HCT116 (cell line): ENCODE data around the gene SECISBP2L. TPM values are rescaled to one million over a fixed set of nuclear protein-coding genes. Genes with fewer than 3 reads are reported as not detected.

Experiments
- ATAC-seq: fragments of 200-7000 bp; cut with Tn5 transposase; 2 replicates; pipeline ENCODE4 v1.9.1; 2020; ENCODE audit warnings: mild to moderate bottlenecking, moderate library complexity
- BruUV-seq: library from RNA; stranded (reverse); fragments of 400-500 nt; replicated peaks from 2 replicates; lab custom pipeline; 2021; lab: Mats Ljungman, UMichigan
- CTCF ChIA-PET: fragments of 300-600 bp; sonication (Branson Sonifier 250); formaldehyde crosslinking; loops from one replicate; lab custom pipeline; 2021; ENCODE audit warnings: antibody characterized with exemption; lab: Charles Lee
- POLR2A ChIA-PET: fragments of 300-600, 350-600 bp; sonication (Branson Sonifier 250); formaldehyde crosslinking; loops from one replicate; lab custom pipeline; 2021; ENCODE audit warnings: antibody characterized with exemption; lab: Charles Lee
- RAD21 ChIA-PET, 2 experiments: fragments of 300-600 bp; sonication (Branson Sonifier 250); formaldehyde crosslinking; loops; one replicate each; lab custom pipeline; 2023; ENCODE audit warnings: low total read pairs in 2 of 2; ENCODE audit not compliant: uncharacterized antibody in 2 of 2, unreplicated experiment in 2 of 2, low non-redundant PET in 1 of 2; lab: Charles Lee
- DNase-seq: peaks from one replicate; pipeline ENCODE4 v3.0.0-alpha.2; 2010; ENCODE audit warnings: low read depth, low spot score
- H2AFZ ChIP-seq: fragments of 200-600 bp; shearing (Covaris generic), sonication (generic); 2 replicates; pipeline ENCODE4 v1.6.1; 2017; ENCODE audit warnings: low read depth, mixed run types, mixed read lengths, antibody characterized with exemption, low read length; ENCODE audit not compliant: poor library complexity, severe bottlenecking
- H3K27ac ChIP-seq: 2 replicates; pipeline ENCODE4 v1.5.1; 2012; ENCODE audit warnings: low read depth, low read length
- H3K27me3 ChIP-seq: fragments of 200-600 bp; sonication (generic); 2 replicates; pipeline ENCODE4 v1.6.1; 2016; ENCODE audit warnings: mixed run types, low read length, mixed read lengths; ENCODE audit not compliant: insufficient read depth
- H3K36me3 ChIP-seq, 2 experiments: fragments of 200-500 bp in 1 of 2; fragments of 200-600 bp in 1 of 2; sonication (Bioruptor generic) in 1 of 2; sonication (generic) in 1 of 2; 2 replicates each; pipeline versions ENCODE4 v1.5.1 to v1.6.1; 2014 to 2016; ENCODE audit warnings: low read length in 2 of 2, inconsistent platforms in 1 of 2, mixed read lengths in 1 of 2, mixed run types in 1 of 2; ENCODE audit not compliant: insufficient read depth in 2 of 2, control insufficient read depth in 1 of 2
- H3K4me1 ChIP-seq, 2 experiments: fragments of 200-600 bp in 1 of 2; sonication (generic) in 1 of 2; 2 replicates each; pipeline versions ENCODE4 v1.5.1 to v1.6.1; 2012 to 2017; ENCODE audit warnings: low read length in 2 of 2, inconsistent platforms in 1 of 2, mild to moderate bottlenecking in 1 of 2, mixed read lengths in 1 of 2, mixed run types in 1 of 2, moderate library complexity in 1 of 2; ENCODE audit not compliant: insufficient read depth in 2 of 2, control insufficient read depth in 1 of 2
- H3K4me2 ChIP-seq: fragments of 200-600 bp; sonication (generic); 2 replicates; pipeline ENCODE4 v1.6.1; 2017; ENCODE audit warnings: mixed run types, low read length, mixed read lengths
- H3K4me3 ChIP-seq, 2 experiments: fragments of 200-600 bp in 1 of 2; sonication (generic) in 1 of 2; replicated peaks in 1 of 2; 2 replicates each; pipeline ENCODE4 v1.5.1; 2011 to 2016; ENCODE audit warnings: low read length in 2 of 2, control low read depth in 1 of 2, low read depth in 1 of 2, mild to moderate bottlenecking in 1 of 2, mixed read lengths in 1 of 2, mixed run types in 1 of 2
- H3K79me2 ChIP-seq: fragments of 200-600 bp; sonication (generic); 2 replicates; pipeline ENCODE4 v1.6.1; 2017; ENCODE audit warnings: mild to moderate bottlenecking, mixed run types, low read length, moderate library complexity, mixed read lengths; ENCODE audit not compliant: insufficient read depth
- H3K9ac ChIP-seq: fragments of 200-600 bp; sonication (generic); 2 replicates; pipeline ENCODE4 v1.6.1; 2016; ENCODE audit warnings: low read length, mixed read lengths
- H3K9me2 ChIP-seq: fragments of 200-600 bp; sonication (generic), shearing (Covaris generic); 2 replicates; pipeline ENCODE4 v1.6.1; 2017; ENCODE audit warnings: mixed run types, mild to moderate bottlenecking, moderate library complexity; ENCODE audit not compliant: insufficient read depth
- H3K9me3 ChIP-seq, 2 experiments: fragments of 200-500 bp in 1 of 2; fragments of 200-600 bp in 1 of 2; sonication (Bioruptor generic) in 1 of 2; sonication (generic) in 1 of 2; 2 replicates each; pipeline ENCODE4 v1.6.1; 2014 to 2017; ENCODE audit warnings: low read length in 2 of 2, mixed read lengths in 2 of 2, inconsistent platforms in 1 of 2, low read depth in 1 of 2, mild to moderate bottlenecking in 1 of 2, mixed run types in 1 of 2, moderate library complexity in 1 of 2; ENCODE audit not compliant: control insufficient read depth in 1 of 2, insufficient read depth in 1 of 2
- H4K20me1 ChIP-seq: fragments of 200-600 bp; sonication (generic), shearing (Covaris generic); 2 replicates; pipeline ENCODE4 v1.6.1; 2017; ENCODE audit warnings: mixed run types, mild to moderate bottlenecking, moderate library complexity; ENCODE audit not compliant: insufficient read depth
- ATF3 ChIP-seq: IDR thresholded peaks from 2 replicates; pipeline ENCODE4 v1.6.1; 2012
- CBX3 ChIP-seq: IDR thresholded peaks from 2 replicates; pipeline ENCODE4 v1.6.1; 2012; ENCODE audit warnings: low read depth
- CEBPB ChIP-seq: IDR thresholded peaks from 2 replicates; pipeline ENCODE4 v1.6.1; 2012; ENCODE audit warnings: low read depth
- ELF1 ChIP-seq: IDR thresholded peaks from 2 replicates; pipeline ENCODE4 v1.6.1; 2012; ENCODE audit warnings: low read depth, borderline replicate concordance
- EZH2 ChIP-seq: fragments of 200-600 bp; sonication (generic); IDR thresholded peaks from 2 replicates; pipeline ENCODE4 v1.6.1; 2017; ENCODE audit warnings: antibody characterized with exemption, mixed run types
- EZH2phosphoT487 ChIP-seq: fragments of 200-600 bp; IDR thresholded peaks from 2 replicates; pipeline ENCODE4 v1.6.1; 2018; ENCODE audit warnings: antibody characterized with exemption, borderline replicate concordance
- FOSL1 ChIP-seq: IDR thresholded peaks from 2 replicates; pipeline ENCODE4 v1.6.1; 2012; ENCODE audit warnings: low read depth
- RAD21 ChIP-seq: IDR thresholded peaks from 2 replicates; pipeline ENCODE4 v1.6.1; 2012; ENCODE audit warnings: low read depth, mild to moderate bottlenecking
- SP1 ChIP-seq: IDR thresholded peaks from 2 replicates; pipeline ENCODE4 v1.6.1; 2012; ENCODE audit warnings: low read depth
- SRF ChIP-seq: IDR thresholded peaks from 2 replicates; pipeline ENCODE4 v1.6.1; 2012; ENCODE audit warnings: low read depth
- YY1 ChIP-seq: IDR thresholded peaks from 2 replicates; pipeline ENCODE4 v1.6.1; 2011; ENCODE audit warnings: low read length, low read depth, moderate library complexity, mild to moderate bottlenecking; ENCODE audit not compliant: insufficient replicate concordance; ENCODE audit errors: extremely low read depth
- ZBTB33 ChIP-seq: IDR thresholded peaks from 2 replicates; pipeline ENCODE4 v1.6.1; 2011; ENCODE audit warnings: mild to moderate bottlenecking, low read length, moderate library complexity; ENCODE audit not compliant: insufficient replicate concordance; ENCODE audit errors: extremely low read depth
- ZFX ChIP-seq: fragments of 450-650 bp; IDR thresholded peaks from 2 replicates; pipeline ENCODE4 v1.6.1; 2017
- ZNF274 ChIP-seq: fragments of 200-500 bp; sonication (Bioruptor generic); IDR thresholded peaks from 2 replicates; pipeline ENCODE4 v1.6.1; 2014; ENCODE audit warnings: mild to moderate bottlenecking, low read depth, low read length, inconsistent platforms
- intact Hi-C: fragments of 100-400 bp; cut with micrococcal nuclease; formaldehyde crosslinking; loops from 2 replicates; pipeline ENCODE4 v1.10.0; 2022
- total RNA-seq: library from RNA; stranded (reverse); gene quantifications from one replicate; pipeline ENCODE4 v1.2.1, GENCODE V29; 2021; ENCODE audit not compliant: unreplicated experiment
- TF ChIP-seq, protein P1 (sequence below): IDR thresholded peaks from 2 replicates; pipeline ENCODE4 v1.6.1; 2012

SECISBP2L gene
- total RNA-seq, 1 experiment from 2014 or later = 22.9 TPM

DNA sequence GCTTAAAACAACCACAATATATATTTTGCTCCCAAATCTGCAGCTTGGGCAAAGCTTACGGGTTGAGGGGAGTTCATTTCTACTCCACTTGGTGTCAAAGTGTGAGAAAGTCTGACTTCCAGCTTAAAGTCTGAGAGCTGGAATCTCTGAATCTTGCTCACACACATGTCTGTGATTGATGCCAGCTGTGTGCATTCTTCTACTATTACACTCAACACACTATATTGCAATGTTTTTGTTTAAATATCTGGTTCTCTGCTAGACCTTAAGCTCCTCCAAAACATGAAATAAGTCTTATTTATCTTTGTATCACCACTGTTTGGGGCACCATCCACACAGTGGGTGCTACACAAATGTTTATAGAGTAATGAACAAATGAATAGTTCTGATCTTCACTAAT lies 36.7 kb upstream of the SECISBP2L start:
- Histone ChIP-seq H3K79me2 (no peaks in the 10 kb centered on the region), H3K4me3 (no peak overlapping the region), H3K9me2 (no peaks in the 10 kb centered on the region), H3K4me2 (no peak overlapping the region), H3K27ac (no peak overlapping the region), H3K4me1 (no peaks in the 10 kb centered on the region), H3K27me3 (no peaks in the 10 kb centered on the region), H3K36me3 (no peaks in the 10 kb centered on the region), H3K9me3 (no peaks in the 10 kb centered on the region), H2AFZ (no peak overlapping the region), H4K20me1 (no peaks in the 10 kb centered on the region), H3K9ac (no peak overlapping the region)
- CTCF ChIA-PET = interaction anchor here (0.7 kb wide), 1 partner anchor 222 kb away, joined by 3 read pairs; no protein-coding TSS in a partner anchor
- ATAC-seq (no peak), DNase-seq (no peak)
- BruUV-seq = no TSS peak
- RAD21 ChIA-PET = no interaction called here
- POLR2A ChIA-PET = no interaction called here
- intact Hi-C loops = no loop called here
- TF ChIP-seq ATF3 = no peak
- TF ChIP-seq EZH2phosphoT487 = no peak
- TF ChIP-seq YY1 = no peak
- no peak for TF ChIP-seq CEBPB
- TF ChIP-seq ELF1 = no peak
- TF ChIP-seq, protein P1, sequence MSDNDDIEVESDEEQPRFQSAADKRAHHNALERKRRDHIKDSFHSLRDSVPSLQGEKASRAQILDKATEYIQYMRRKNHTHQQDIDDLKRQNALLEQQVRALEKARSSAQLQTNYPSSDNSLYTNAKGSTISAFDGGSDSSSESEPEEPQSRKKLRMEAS = no peak
- no peak for TF ChIP-seq ZBTB33
- TF ChIP-seq RAD21 = no peak
- TF ChIP-seq ZFX = no peak
- no peak for TF ChIP-seq CBX3
- TF ChIP-seq EZH2 = no peak
- no peak for TF ChIP-seq SP1
- TF ChIP-seq FOSL1 = no peak
- TF ChIP-seq ZNF274 = no peak
- no peak for TF ChIP-seq SRF
